Fibroblast of the aortic adventitia (primary cell): ENCODE results near the gene CREB3L1. TPM values are rescaled to one million over a fixed set of nuclear protein-coding genes. Genes with fewer than 3 reads are reported as not detected.

Experiments used
- DNase-seq: peaks from one replicate; pipeline ENCODE4 v3.0.0-alpha.2; 2010; ENCODE audit warnings: low read depth
- H3K4me3 ChIP-seq: 2 replicates; pipeline ENCODE4 v1.5.1; 2011; ENCODE audit warnings: low read depth, mild to moderate bottlenecking, control low read depth, low read length, moderate library complexity
- total RNA-seq: library from RNA; depleted of rRNA; stranded (reverse); fragments of >200 nt; gene quantifications from 2 replicates; pipeline ENCODE4 v1.2.3, GENCODE V29; 2012; ENCODE audit warnings: low replicate concordance
- TF ChIP-seq, protein P1 (sequence below): IDR thresholded peaks from 2 replicates; pipeline ENCODE4 v1.5.1; 2011; ENCODE audit warnings: mild to moderate bottlenecking, low read length, control low read depth, inconsistent platforms; ENCODE audit not compliant: insufficient read depth

CREB3L1 gene
- total RNA-seq, 1 donor: 37.5 TPM

DNA sequence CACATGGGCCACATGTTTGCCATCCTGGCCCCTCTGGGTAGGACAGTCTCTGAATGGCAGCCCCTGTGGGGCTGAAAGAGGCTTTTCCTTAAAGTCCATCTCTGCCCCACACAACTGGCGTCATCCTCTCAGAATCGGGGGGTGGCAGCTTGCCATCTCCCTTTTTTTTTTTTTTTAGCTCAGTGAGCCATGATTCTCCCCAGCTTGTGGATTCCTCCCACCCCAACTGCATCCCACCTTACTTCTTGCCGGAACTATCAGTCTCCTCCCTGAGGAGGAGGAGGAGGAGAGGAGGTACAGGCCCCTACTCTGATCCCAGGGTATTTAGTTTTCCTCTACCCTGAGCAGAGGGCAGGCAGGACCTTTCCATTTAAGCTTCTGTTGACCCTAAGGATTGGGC, 73.2 kb downstream of the CREB3L1 start:
- no peak overlapping the region for H3K4me3 ChIP-seq
- DNase-seq: no peak
- TF ChIP-seq, protein P1, sequence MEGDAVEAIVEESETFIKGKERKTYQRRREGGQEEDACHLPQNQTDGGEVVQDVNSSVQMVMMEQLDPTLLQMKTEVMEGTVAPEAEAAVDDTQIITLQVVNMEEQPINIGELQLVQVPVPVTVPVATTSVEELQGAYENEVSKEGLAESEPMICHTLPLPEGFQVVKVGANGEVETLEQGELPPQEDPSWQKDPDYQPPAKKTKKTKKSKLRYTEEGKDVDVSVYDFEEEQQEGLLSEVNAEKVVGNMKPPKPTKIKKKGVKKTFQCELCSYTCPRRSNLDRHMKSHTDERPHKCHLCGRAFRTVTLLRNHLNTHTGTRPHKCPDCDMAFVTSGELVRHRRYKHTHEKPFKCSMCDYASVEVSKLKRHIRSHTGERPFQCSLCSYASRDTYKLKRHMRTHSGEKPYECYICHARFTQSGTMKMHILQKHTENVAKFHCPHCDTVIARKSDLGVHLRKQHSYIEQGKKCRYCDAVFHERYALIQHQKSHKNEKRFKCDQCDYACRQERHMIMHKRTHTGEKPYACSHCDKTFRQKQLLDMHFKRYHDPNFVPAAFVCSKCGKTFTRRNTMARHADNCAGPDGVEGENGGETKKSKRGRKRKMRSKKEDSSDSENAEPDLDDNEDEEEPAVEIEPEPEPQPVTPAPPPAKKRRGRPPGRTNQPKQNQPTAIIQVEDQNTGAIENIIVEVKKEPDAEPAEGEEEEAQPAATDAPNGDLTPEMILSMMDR: no peak

- no peak for DNase-seq
- TF ChIP-seq, protein P1: no peak
- no peak overlapping the region for H3K4me3 ChIP-seq
These were observed 73.7 kb downstream of the CREB3L1 start for GRCh38 chr11:46351148-46351547.

DNA sequence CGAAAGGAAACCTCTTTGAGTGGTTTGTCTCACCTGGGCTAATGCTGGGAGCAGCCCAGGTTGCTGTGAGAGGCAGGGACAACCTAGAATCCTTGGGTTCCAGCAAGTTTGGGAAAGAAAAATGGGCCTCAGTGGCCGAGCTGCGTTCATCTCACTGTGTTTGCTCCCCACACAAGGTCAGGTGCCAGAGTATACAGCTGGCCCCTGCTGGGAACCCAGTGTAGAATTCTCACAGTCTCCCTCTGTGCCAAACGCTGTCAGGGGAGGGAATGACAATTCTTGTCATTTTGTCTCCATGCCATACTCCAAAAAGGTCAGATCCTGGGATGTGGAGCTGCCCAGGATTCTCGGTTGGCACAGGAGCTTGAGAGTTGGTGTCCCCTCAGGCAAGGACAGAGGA, 74.1 kb downstream of the CREB3L1 start:
- H3K4me3 ChIP-seq: no peak overlapping the region
- TF ChIP-seq, protein P1: no peak
- no peak for DNase-seq

DNA sequence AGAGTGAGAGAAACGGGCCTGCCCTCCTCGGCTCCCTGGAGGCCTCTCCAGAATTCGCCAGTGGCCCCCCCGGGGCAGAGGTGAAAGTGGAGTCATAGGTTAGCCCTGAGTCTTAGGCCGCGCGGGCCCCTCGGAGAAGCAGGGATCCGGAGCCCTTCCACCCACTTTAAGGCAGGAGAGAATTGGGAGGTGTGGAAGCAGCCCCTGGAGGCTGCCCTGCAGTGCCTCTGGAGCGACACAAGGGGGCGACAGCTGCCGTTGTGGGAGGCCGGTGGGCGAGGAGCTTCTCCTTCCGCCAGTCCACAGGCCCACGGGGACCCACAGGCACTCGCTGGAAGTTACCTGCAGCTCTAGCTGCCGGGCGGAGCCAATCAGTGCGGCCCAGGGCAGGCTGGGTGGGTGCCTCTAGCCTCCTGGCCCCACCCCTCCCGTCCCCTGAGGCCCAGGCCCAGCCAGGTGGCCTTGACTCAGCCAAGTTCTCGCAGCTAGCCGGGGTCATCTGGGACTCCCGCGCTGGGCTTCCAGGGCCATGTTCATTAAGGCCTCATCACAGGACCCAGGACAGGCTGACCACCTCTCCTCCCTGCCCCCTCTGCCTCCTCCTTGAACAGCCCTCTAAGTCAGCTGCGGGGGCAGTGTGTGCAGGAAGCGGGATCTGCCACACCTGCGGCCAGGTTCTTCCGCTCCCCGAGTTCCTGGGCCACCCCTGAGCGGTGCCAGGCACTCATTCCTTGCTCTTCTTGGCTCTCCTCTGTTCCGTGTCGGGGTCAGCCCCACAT, 74.8 kb downstream of the CREB3L1 start:
- no peak overlapping the region for H3K4me3 ChIP-seq
- no peak for DNase-seq
- TF ChIP-seq, protein P1: peak; percentile 77

- no peak for DNase-seq
- no peak overlapping the region for H3K4me3 ChIP-seq
- TF ChIP-seq, protein P1: no peak
These were observed 76.2 kb downstream of the CREB3L1 start for GRCh38 chr11:46353698-46354097.

GRCh38 chr11:46356924-46357482, 79.5 kb downstream of the CREB3L1 start:
- TF ChIP-seq, protein P1: no peak
- DNase-seq: peak; percentile 51
- H3K4me3 ChIP-seq: no peak overlapping the region
